Ureter (tissue), 1 donor: ENCODE results near the gene DOCK10. TPM values are rescaled to one million over a fixed set of nuclear protein-coding genes. Genes with fewer than 3 reads are reported as not detected.
"Not testable (repeated sequence)": the region's sequence is repeated elsewhere in the genome, so short reads cannot be mapped to it uniquely, and the experiment has no call there.

ENCODE experiments used
- DNase-seq: peaks from one replicate; pipeline ENCODE4 v3.0.0-alpha.2; 2020; ENCODE audit warnings: low spot score
- total RNA-seq: library from RNA; stranded (reverse); gene quantifications from one replicate; pipeline ENCODE4 v1.2.4, GENCODE V29; 2023
- donor health status: DM: yes; HTN: yes; CAD: no.

Gene DOCK10
- total RNA-seq, 1 donor from 2014 or later, result 9.6 TPM

DNA sequence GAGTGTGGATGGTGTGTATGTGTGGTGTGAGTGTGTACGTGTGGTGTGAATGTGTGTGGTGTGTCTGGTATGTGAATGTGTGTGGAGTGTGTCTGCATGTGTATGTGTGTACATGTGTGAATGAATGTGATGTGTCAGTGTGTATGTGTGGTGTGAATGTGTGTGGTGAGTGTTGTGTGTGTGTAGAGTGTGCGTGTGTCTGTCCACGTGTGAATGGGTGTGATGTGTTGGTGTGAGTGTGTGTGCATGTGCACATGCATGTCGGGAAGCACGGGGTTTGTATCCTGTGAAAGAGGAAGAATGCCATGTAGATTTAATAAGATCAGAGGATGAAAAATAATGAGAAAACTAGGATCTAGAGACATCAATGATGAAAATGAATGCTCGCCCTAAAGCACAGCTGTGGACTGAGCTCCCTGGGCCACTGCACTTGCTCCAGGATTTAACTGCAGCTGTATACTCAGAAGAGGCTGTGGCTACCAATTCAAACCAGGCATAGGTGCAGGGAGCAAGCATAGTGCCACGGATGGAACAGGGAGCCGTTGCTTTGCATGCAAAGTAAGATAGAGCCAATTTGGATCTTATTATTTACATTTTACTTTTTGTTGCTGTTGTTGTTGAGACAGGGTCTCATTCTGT, 122.7 kb downstream of the DOCK10 start:
- DNase-seq, result no peak

DNA sequence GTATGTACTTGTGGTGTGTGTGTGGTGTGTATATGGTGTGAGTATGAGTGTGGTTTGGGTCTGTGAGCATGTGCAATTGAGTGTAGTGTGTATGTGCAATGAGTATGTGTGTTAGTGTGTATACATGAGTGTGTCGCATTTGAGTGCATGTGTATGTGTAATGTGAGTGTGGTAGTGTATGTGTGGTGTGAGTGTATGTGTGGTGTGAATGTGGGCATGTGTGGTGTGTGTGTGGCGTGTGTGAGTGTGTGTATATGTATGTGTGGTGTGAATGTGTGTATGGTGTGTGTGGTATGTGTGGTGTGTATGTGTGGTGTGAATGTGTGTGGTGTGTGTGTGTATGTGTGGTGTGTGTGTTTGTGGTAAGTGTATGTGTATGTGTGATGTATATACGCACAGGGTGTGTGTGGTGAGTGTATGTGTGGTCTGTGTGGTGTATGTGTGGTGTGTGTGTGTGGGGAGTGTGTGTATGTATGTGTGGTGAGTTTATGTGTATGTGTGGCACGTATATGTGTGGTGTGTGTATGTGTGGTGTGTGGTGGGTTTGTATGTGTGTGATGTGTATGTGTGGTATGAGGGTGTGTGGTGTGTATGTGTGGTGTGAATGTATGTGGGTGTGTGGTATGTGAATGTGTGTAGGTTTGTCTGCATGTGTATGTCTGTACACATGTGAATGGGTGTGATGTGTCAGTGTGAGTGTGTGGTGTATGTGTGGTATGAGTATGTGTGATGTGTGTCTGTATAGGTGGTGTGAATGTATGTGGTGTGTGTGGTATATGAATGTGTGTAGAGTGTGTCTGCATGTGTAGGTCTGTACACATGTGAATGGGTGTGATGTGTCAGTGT, 123.4 kb downstream of the DOCK10 start:
- DNase-seq, result no peak

DNA sequence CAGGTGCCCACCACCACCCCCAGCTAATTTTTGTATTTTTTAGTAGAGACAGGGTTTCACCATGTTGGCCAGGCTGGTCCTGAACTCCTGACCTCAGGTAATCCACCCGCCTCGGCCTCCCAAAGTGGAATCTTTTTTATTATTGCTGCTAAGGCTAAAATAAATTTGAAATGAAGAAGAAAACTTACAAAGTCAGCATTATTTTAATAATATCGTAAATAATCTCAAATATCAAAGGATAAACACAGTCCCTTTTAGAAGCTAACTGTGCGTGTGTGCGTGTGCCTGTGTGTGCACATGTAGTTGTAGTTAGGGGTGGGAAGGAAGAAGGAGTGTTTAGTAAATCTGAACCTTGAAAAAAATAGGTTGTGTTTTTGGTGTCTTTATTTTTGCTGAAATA, 125.0 kb downstream of the DOCK10 start:
- DNase-seq, result not testable (repeated sequence)

DNA sequence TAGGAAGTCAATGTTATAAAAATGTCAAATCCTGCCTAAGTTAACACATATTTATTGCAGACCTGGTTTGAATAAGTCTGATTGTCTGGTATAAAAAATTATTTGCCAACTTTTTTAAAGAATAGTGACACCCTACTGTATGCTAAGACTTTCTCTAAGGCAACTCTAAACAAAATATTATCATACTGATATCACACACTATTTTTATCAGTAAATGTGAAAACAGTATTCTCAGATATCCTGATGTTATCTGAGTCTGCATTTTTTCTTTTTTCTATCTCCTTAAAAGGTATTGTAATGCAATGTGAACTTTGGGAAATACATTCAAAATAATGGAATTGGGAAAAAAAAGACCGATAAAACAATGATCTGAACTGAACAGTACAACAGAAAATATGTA, 127.1 kb downstream of the DOCK10 start:
- no peak for DNase-seq

GRCh38 chr2:224910574-224910925, 131.7 kb downstream of the DOCK10 start:
- DNase-seq, result no peak

- peak; percentile 55 for DNase-seq
Observed at GRCh38 chr2:224909885-224910573, 132.2 kb downstream of the DOCK10 start.

DNA sequence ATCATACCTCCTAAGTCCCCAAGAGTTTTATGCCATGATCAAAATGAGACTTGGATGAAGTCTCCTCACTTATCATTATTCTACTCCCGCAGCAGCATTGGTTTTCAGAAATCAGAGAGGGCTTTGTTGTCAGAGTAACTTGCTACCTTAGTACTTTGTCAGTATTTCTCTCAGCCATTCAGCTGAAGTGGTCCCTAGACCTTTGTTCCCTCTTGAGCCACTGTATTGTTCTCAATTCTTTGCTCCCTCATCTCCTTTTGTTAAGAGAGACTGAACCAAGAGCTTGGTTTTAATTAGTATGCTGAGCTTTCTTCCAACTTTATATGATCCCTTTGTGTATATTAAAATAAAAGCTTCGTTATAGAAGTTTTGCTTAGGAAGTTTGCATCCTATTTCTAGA, 133.4 kb downstream of the DOCK10 start:
- no peak for DNase-seq

DNA sequence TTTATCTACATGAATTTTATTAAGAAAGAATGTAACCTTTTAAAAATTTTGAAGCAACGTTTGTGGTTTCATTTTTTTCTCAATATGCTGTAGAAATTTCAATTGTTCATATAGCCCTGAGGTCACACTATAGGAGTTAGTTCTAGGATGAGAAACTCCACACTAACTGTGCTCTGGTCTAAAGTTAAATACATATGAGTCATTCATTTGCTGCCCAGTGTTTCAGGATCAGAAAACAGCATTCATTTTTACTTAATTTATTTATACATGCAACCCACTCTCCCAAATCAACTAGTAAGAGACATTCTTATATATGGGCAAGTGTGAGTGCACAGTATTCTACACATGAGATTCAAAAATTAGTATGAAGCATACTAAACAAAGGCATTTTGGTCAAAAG, 137.9 kb downstream of the DOCK10 start:
- no peak for DNase-seq

GRCh38 chr2:224903621-224904020, 138.6 kb downstream of the DOCK10 start:
- DNase-seq, result no peak

DNA sequence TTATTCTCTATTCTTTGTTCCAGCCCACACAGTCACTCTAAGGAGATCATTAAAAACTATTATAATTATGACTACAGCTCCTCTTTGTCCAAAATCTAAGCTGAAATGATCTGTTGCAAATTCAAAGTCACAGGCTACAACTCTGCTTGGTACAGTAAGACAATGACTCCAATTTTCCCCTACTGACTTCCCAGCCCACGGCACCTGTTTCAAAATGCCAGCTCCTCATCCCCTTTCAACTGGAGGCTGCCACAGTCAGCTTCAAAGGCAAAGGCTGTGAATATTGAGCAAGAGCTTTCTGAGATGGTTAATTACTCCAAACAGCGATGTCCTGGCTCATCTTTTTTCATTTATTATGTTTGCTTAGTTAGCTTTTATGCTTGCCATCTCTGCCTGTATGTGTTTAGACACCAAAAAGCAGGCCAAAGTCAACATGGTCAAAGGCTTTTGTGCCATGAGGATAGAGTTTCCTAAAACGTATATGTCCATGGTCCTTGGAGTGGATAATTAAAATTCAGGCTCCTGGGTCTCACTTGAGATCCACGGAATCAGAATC, 141.1 kb downstream of the DOCK10 start:
- DNase-seq, result no peak

DNA sequence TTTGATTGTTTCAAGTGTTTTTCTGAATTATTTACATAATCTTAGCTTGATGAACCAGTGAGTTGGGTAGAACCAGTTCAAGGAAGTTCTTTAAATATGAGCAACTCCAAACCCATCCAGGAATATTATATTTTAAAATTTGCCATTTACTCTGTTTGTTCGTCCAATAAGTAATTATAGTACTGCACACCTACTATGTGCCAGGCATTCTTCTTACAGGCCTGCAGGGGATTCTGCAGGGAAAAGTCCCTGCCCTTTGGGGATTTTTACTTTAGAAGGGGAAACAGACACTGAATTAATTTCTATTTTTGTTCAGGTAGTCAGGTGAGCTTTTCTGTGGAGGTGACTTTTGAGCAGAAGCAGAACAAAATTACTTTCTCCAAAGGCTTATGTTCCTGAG, 146.9 kb downstream of the DOCK10 start:
- no peak for DNase-seq

DNA sequence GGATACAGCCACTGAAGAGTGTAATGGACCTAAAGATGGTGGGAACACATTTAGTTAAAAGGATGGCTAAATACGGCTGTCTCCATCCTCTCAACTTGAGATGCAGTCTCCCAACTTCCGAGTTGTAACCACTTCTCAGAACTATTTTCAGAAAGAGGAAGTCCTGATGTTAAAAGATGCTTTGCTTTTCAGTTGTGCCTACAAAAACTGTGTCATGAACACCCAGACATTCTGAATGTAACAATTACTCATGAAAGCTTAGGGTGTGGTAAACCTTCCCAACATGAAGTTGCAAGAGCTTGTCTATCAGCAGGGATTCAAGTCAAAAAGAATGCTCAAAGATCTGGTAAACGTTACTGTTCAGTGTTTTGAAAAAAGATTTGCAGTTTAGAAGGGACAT, 147.9 kb downstream of the DOCK10 start:
- no peak for DNase-seq

GRCh38 chr2:224893848-224894247, 148.4 kb downstream of the DOCK10 start:
- DNase-seq, result no peak

GRCh38 chr2:224892574-224893204, 149.6 kb downstream of the DOCK10 start:
- DNase-seq, result no peak

- DNase-seq, result no peak
Observed at GRCh38 chr2:224890372-224890771, 151.9 kb downstream of the DOCK10 start.

DNA sequence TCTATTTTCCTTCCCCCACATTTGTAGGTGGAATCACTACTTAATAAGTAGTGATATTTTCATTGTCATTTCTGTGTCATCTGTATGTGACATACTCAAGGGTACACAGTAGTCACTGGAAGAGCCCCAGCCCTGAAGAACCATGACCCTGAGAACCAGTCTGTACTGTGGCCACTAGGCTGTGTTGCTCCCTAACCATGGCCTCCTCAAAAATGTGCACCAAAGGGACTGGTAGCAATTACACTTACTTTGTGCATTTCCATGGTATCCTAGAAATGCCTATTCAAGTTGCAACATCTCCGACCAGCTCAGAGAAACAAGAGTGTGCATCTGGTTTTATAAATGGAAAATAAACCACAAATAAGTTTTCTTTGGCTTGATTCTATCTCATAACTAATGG, 155.1 kb downstream of the DOCK10 start:
- DNase-seq, result no peak

DNA sequence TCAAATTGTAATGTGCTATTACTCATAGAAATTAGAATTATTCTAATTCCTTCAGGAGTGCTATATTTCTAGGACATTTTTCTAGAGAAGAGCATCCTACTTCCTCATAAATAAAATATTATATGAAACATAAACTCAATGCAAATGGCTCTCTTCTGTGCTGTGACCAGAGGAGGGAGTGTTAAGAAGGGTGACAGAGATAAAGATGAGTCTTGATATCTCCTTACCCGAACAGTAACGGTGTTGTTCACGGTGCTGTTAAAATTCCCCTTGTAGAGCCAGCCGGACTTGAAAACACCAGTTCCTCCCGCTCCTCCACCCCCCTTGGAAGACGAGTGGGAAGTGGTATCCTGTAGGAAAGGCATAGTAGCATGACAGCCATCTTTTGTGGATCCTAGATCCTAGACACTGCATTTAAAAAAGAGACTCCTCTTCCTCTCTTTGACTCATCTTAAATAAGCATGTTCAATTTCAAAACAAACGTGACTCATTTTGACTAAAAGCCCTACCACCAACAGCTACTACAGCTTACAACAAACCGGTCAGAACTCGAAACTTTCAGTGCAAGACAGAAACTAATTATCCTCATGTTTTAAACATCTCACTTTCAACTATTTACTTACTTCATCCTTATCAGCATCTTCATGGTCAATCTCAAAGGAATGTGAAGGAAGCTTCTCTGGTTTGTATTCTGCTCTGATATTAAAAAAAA, 156.3 kb downstream of the DOCK10 start:
- DNase-seq, result no peak

DNA sequence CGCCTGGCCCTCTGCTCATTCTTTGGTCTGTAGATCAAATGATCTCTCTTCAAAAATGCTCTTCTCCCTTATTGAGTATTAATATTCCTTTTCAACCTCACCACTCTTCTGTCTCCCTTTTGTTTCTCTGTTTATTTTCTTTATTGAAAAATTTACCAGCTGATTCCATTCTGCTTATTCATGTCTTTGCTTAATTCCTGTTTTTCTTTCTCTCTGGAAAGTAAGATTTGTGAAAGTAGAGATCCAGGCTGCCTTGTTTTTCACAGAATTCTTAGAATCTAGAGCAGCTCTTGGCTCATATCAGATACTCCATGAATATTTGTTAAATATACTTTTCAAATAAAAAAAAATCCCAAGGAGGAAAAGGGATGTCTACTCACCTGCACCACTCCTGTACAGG, 157.0 kb downstream of the DOCK10 start:
- no peak for DNase-seq

DNA sequence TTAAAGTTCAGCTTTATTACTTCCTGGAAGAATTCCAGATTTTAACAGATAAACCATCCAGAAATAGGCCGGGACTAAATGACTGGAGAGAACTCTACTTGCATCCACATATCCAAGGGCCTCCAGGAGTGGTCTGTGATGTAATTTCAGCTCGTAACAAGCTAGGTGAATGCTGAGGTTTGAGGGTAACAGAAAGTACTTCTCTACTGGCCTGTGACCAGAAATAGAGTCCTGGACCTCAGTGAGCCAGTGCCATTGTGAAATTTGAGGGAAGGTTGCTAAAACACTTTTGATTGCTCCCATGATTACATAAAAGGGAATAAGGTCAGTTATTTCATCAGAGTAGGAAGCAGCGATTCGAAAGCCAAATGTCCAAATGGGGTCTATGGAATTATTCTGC, 158.1 kb downstream of the DOCK10 start:
- no peak for DNase-seq

DNA sequence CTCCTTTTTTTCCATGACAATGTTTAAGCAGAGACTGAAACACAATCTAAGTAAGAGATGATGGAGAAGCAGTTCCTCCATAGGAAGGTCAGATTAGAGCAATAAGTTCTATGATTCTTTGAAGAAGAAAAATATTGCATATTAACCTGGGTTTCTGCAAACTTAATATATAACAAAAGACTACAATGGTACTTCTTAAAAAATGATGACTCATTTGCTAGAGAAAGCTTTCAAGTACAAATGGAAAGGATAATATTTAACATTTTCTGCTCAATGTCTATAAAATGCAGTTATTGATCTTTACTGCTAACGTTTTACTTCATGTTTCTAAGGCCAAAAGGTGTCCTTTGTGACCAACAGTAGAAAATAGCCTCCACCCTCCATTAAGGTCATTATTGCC, 158.6 kb downstream of the DOCK10 start:
- DNase-seq, result no peak

GRCh38 chr2:224883172-224883516, 159.1 kb downstream of the DOCK10 start:
- no peak for DNase-seq
